ENCODE data around the gene PRAME. TPM values are rescaled to one million over a fixed set of nuclear protein-coding genes. Genes with fewer than 3 reads are reported as not detected.
"Not testable (repeated sequence)": the region's sequence is repeated elsewhere in the genome, so short reads cannot be mapped to it uniquely, and the experiment has no call there.

The PRAME gene
- under 1 TPM in 1 of 3 donors, not detected in 2; 0.33 TPM for total RNA-seq

GRCh38 chr22:22558972-22559603 lies at the start of gene PRAME:
Gene PRAME, minus strand, starts transcription at chr22:22559265. Its CDS starts 2,433 bp downstream, at chr22:22556832.
- Histone ChIP-seq H3K27me3 (peaks cover 0 to 4% of the 10 kb centered on the region in 2 donors), H3K4me3 (no peak within 1 kb of the TSS), H3K27ac (no peak within 1 kb of the TSS), H3K9me3 (no peaks in the 10 kb centered on the region), H3K36me3 (no peaks in the 10 kb centered on the region), H3K4me1 (peaks cover 0 to 3% of the 10 kb centered on the region in 2 donors)
- DNase-seq (ENCODE audit: low spot score in 2 of 2) = no peak
- intact Hi-C loops (cut with DNase I; ENCODE audit: low total_unique reads) = no loop called here
- TF ChIP-seq POLR2A (IDR thresholded peaks at IDR 0.05) (no peak), POLR2AphosphoS5 (IDR thresholded peaks at IDR 0.05) (no peak), CTCF (IDR thresholded peaks at IDR 0.05) (no peak)

GRCh38 chr22:22608022-22608421 lies 49.0 kb upstream of the PRAME start:
- H3K27me3 ChIP-seq; H3K9me3 ChIP-seq; H3K4me3 ChIP-seq; DNase-seq (ENCODE audit: low spot score in 2 of 2); intact Hi-C loops (cut with DNase I; ENCODE audit: low total_unique reads); H3K36me3 ChIP-seq; H3K27ac ChIP-seq; H3K4me1 ChIP-seq: not testable (repeated sequence)

GRCh38 chr22:22605074-22605404 lies 46.0 kb upstream of the PRAME start:
- TF ChIP-seq CTCF (IDR thresholded peaks at IDR 0.05) = no peak
- no peak for TF ChIP-seq POLR2A (IDR thresholded peaks at IDR 0.05)
- no peak for TF ChIP-seq POLR2AphosphoS5 (IDR thresholded peaks at IDR 0.05)
- peaks cover 0 to 8% of the 10 kb centered on the region in 2 donors for H3K9me3 ChIP-seq
- H3K4me3 ChIP-seq = no peak overlapping the region
- H3K4me1 ChIP-seq = no peaks in the 10 kb centered on the region
- intact Hi-C loops (cut with DNase I; ENCODE audit: low total_unique reads) = no loop called here
- H3K27ac ChIP-seq = no peak overlapping the region
- DNase-seq (ENCODE audit: low spot score in 2 of 2) = no peak
- H3K27me3 ChIP-seq = no peaks in the 10 kb centered on the region
- H3K36me3 ChIP-seq = no peaks in the 10 kb centered on the region

- H3K27ac ChIP-seq = no peak overlapping the region
- TF ChIP-seq POLR2A (IDR thresholded peaks at IDR 0.05) = no peak
- TF ChIP-seq POLR2AphosphoS5 (IDR thresholded peaks at IDR 0.05) = no peak
- no peak for TF ChIP-seq CTCF (IDR thresholded peaks at IDR 0.05)
- intact Hi-C loops (cut with DNase I; ENCODE audit: low total_unique reads) = no loop called here
- H3K4me1 ChIP-seq = no peaks in the 10 kb centered on the region
- no peak overlapping the region for H3K4me3 ChIP-seq
- H3K36me3 ChIP-seq = no peaks in the 10 kb centered on the region
- peaks cover 0 to 8% of the 10 kb centered on the region in 2 donors for H3K9me3 ChIP-seq
- no peak for DNase-seq (ENCODE audit: low spot score in 2 of 2)
- H3K27me3 ChIP-seq = no peaks in the 10 kb centered on the region
Observed at GRCh38 chr22:22604326-22605073, 45.4 kb upstream of the PRAME start.

- H3K4me1 ChIP-seq = no peaks in the 10 kb centered on the region
- intact Hi-C loops (cut with DNase I; ENCODE audit: low total_unique reads) = no loop called here
- DNase-seq (ENCODE audit: low spot score in 2 of 2) = no peak
Observed at GRCh38 chr22:22603470-22603947, 44.4 kb upstream of the PRAME start.

More at GRCh38 chr22:22603470-22603947, 44.4 kb upstream of the PRAME start:
- Histone ChIP-seq H3K9me3 (peaks cover 0 to 8% of the 10 kb centered on the region in 2 donors), H3K4me3 (no peak overlapping the region), H3K27ac (no peak overlapping the region), H3K27me3 (no peaks in the 10 kb centered on the region), H3K36me3 (no peaks in the 10 kb centered on the region)
- TF ChIP-seq CTCF (IDR thresholded peaks at IDR 0.05) = no peak
- no peak for TF ChIP-seq POLR2A (IDR thresholded peaks at IDR 0.05)
- no peak for TF ChIP-seq POLR2AphosphoS5 (IDR thresholded peaks at IDR 0.05)

Data from breast epithelium (tissue), 4 donors.